ENCODE data around the gene TRAPPC12.

Gene TRAPPC12

DNA sequence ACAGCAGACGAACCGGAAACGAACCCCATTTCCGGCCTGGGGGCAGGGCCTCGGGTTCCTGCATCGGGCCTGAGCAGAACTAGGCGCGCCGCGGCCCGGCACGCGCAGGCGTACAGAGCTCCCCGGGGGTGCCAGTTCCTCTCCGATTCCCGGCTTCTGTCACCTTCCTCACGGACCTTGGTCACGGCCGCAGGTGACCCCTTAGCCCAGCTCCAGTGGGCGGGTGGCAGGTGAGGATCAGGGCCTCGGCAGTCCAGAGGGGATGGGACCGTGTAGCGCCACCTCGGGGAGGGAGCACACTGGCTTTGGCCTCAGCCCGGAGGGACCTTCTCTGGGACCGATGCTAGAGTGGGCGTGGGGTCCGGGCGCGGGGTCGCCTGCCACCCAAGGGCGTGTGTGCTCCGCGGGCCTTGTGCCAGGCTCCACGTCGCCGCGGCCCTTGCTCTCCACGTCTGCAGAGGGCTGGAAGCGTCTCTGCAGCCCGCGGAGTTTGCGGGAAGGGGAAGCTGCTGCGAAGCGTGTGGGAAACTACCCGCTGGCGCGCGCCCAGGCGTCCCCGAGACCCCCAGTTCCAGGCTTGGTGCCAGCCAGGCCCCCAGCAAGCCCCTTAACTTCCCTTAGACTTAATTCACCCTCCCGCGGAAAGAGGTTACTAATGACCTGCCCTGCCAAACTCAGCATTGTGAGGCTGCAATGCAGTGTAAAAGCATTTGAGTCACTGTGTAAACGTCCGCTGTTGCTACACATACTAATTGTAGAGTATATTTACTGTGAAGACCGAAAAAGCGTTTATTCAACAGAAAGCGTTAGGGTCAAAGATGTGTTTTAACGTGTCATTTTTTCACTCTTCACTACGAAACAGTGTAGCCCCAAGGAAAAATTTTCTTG is at the start of gene TRAPPC12:
TRAPPC12 (plus strand) TSS at position 48 of the 888 bp plus-strand sequence. CDS start 7,930 bp downstream, outside the sequence.
- Histone ChIP-seq H3K4me3 (ENCODE audit: low read depth in 1 of 5, low read length in 5 of 5) (peak within 1 kb of the TSS; percentile 92 to 99 (median 97)), H3K27me3 (ENCODE audit: control insufficient read depth in 5 of 5, insufficient read depth in 4 of 5, low read length in 5 of 5) (no peaks in the 10 kb centered on the region), H3K4me1 (ENCODE audit: control insufficient read depth in 5 of 5, insufficient read depth in 5 of 5, low read length in 5 of 5) (peaks cover 4 to 43% (median 37%) of the 10 kb centered on the region in 5 donors), H3K9me3 (ENCODE audit: control insufficient read depth in 5 of 5, low read length in 5 of 5) (no peaks in the 10 kb centered on the region), H3K9ac (ENCODE audit: low read length in 5 of 5) (peak within 1 kb of the TSS; percentile 78 to 96 (median 85)), H3K27ac (ENCODE audit: low read depth, low read length) (peak within 1 kb of the TSS; percentile 89), H3K36me3 (ENCODE audit: control insufficient read depth in 5 of 5, insufficient read depth in 5 of 5, low read length in 5 of 5) (peaks cover 0 to 7% (median 0%) of the 10 kb centered on the region in 5 donors)

DNA sequence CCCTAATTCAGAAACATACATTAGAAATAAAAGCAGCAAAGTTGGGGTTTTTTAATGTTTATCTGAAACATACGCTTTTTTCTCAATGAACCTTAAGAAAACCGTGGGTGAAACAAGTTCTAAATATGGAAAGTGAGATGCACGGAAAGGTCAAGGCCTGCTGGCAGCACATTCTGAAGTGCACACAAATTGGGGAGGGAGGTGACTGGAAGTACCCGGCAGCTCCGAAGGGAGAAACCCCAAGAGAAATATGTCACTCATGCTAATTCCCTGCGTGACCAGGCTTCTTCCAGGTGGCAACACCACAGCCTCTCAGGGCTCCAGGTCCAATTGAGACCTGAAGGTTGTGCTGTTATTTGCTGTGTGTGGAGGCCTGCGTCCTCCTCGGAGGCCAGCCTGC is 47.4 kb upstream of the TRAPPC12 start:
- H3K4me3 ChIP-seq (ENCODE audit: low read depth in 1 of 5, low read length in 5 of 5), result no peak overlapping the region
- no peaks in the 10 kb centered on the region for H3K9me3 ChIP-seq (ENCODE audit: control insufficient read depth in 5 of 5, low read length in 5 of 5)
- H3K27me3 ChIP-seq (ENCODE audit: control insufficient read depth in 5 of 5, insufficient read depth in 4 of 5, low read length in 5 of 5), result no peaks in the 10 kb centered on the region
- peaks cover 0 to 5% (median 0%) of the 10 kb centered on the region in 5 donors for H3K4me1 ChIP-seq (ENCODE audit: control insufficient read depth in 5 of 5, insufficient read depth in 5 of 5, low read length in 5 of 5)
- no peak overlapping the region for H3K27ac ChIP-seq (ENCODE audit: low read depth, low read length)
- H3K9ac ChIP-seq (ENCODE audit: low read length in 5 of 5), result no peak overlapping the region
- H3K36me3 ChIP-seq (ENCODE audit: control insufficient read depth in 5 of 5, insufficient read depth in 5 of 5, low read length in 5 of 5), result peaks cover 4 to 50% (median 26%) of the 10 kb centered on the region in 5 donors

- H3K36me3 ChIP-seq (ENCODE audit: control insufficient read depth in 5 of 5, insufficient read depth in 5 of 5, low read length in 5 of 5), result peaks cover 5 to 55% (median 26%) of the 10 kb centered on the region in 5 donors
- H3K27me3 ChIP-seq (ENCODE audit: control insufficient read depth in 5 of 5, insufficient read depth in 4 of 5, low read length in 5 of 5), result no peaks in the 10 kb centered on the region
- no peaks in the 10 kb centered on the region for H3K9me3 ChIP-seq (ENCODE audit: control insufficient read depth in 5 of 5, low read length in 5 of 5)
- H3K4me1 ChIP-seq (ENCODE audit: control insufficient read depth in 5 of 5, insufficient read depth in 5 of 5, low read length in 5 of 5), result peaks cover 0 to 5% (median 0%) of the 10 kb centered on the region in 5 donors
- H3K27ac ChIP-seq (ENCODE audit: low read depth, low read length), result no peak overlapping the region
- no peak overlapping the region for H3K9ac ChIP-seq (ENCODE audit: low read length in 5 of 5)
- no peak overlapping the region for H3K4me3 ChIP-seq (ENCODE audit: low read depth in 1 of 5, low read length in 5 of 5)
Measured at GRCh38 chr2:3334392-3335345, 44.8 kb upstream of the TRAPPC12 start.

- no peak overlapping the region for H3K9ac ChIP-seq (ENCODE audit: low read length in 5 of 5)
- H3K4me1 ChIP-seq (ENCODE audit: control insufficient read depth in 5 of 5, insufficient read depth in 5 of 5, low read length in 5 of 5), result peaks cover 0 to 2% (median 0%) of the 10 kb centered on the region in 5 donors
- H3K36me3 ChIP-seq (ENCODE audit: control insufficient read depth in 5 of 5, insufficient read depth in 5 of 5, low read length in 5 of 5), result peaks cover 3 to 40% (median 16%) of the 10 kb centered on the region in 5 donors
- no peak overlapping the region for H3K27ac ChIP-seq (ENCODE audit: low read depth, low read length)
- H3K4me3 ChIP-seq (ENCODE audit: low read depth in 1 of 5, low read length in 5 of 5), result no peak overlapping the region
- no peaks in the 10 kb centered on the region for H3K9me3 ChIP-seq (ENCODE audit: control insufficient read depth in 5 of 5, low read length in 5 of 5)
- no peaks in the 10 kb centered on the region for H3K27me3 ChIP-seq (ENCODE audit: control insufficient read depth in 5 of 5, insufficient read depth in 4 of 5, low read length in 5 of 5)
Measured at GRCh38 chr2:3336844-3337243, 42.6 kb upstream of the TRAPPC12 start.

DNA sequence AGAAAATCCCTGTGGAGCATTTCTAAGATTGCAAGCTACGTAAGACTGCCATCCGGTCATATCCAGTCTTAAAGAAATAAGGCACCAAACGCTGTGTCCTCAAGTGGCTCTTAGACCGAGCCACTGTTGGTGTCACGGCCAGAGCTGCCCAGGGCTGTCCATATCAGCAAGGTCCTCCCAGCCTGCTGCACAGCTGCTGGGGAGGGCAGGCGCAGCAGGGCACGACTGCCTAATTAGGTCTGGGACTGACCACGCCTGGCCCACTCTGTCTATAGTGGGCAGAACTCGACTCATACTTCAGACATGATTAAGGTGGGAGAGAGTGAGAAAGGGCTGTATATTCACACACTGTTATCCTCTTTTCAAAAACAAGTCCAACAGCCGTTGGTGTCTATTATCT is 41.2 kb upstream of the TRAPPC12 start:
- Histone ChIP-seq H3K27ac (ENCODE audit: low read depth, low read length) (no peak overlapping the region), H3K9ac (ENCODE audit: low read length in 5 of 5) (no peak overlapping the region), H3K9me3 (ENCODE audit: control insufficient read depth in 5 of 5, low read length in 5 of 5) (no peaks in the 10 kb centered on the region), H3K4me1 (ENCODE audit: control insufficient read depth in 5 of 5, insufficient read depth in 5 of 5, low read length in 5 of 5) (peaks cover 0 to 2% (median 0%) of the 10 kb centered on the region in 5 donors), H3K36me3 (ENCODE audit: control insufficient read depth in 5 of 5, insufficient read depth in 5 of 5, low read length in 5 of 5) (peaks cover 3 to 35% (median 16%) of the 10 kb centered on the region in 5 donors), H3K4me3 (ENCODE audit: low read depth in 1 of 5, low read length in 5 of 5) (no peak overlapping the region), H3K27me3 (ENCODE audit: control insufficient read depth in 5 of 5, insufficient read depth in 4 of 5, low read length in 5 of 5) (no peaks in the 10 kb centered on the region)

- Histone ChIP-seq H3K27ac (ENCODE audit: low read depth, low read length) (no peak overlapping the region), H3K9me3 (ENCODE audit: control insufficient read depth in 5 of 5, low read length in 5 of 5) (no peaks in the 10 kb centered on the region), H3K4me1 (ENCODE audit: control insufficient read depth in 5 of 5, insufficient read depth in 5 of 5, low read length in 5 of 5) (peaks cover 0 to 2% (median 0%) of the 10 kb centered on the region in 5 donors), H3K4me3 (ENCODE audit: low read depth in 1 of 5, low read length in 5 of 5) (no peak overlapping the region), H3K27me3 (ENCODE audit: control insufficient read depth in 5 of 5, insufficient read depth in 4 of 5, low read length in 5 of 5) (no peaks in the 10 kb centered on the region), H3K36me3 (ENCODE audit: control insufficient read depth in 5 of 5, insufficient read depth in 5 of 5, low read length in 5 of 5) (peaks cover 3 to 19% (median 9%) of the 10 kb centered on the region in 5 donors), H3K9ac (ENCODE audit: low read length in 5 of 5) (no peak overlapping the region)
Measured at GRCh38 chr2:3340144-3340543, 39.4 kb upstream of the TRAPPC12 start.

DNA sequence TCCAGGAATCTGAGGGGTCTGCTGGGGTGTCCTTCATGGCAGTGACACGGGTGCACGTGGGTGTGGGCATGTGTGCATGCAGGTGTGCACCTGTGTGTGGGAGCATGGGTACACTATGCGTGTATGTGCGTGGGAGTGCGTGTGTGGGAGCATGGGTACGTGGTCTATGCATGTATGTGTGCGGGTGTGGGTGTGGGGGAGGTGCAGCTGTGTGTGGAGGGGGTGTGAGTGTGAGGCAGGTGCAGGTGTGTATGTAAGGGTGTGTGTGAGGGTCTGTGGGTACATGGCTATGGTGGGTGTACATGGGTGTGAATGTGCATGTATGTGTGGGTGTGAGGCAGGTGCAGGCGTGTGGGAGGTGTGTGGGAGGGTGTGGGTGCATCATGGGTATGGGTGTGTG is 38.2 kb upstream of the TRAPPC12 start:
- Histone ChIP-seq H3K4me3 (ENCODE audit: low read depth in 1 of 5, low read length in 5 of 5) (no peak overlapping the region), H3K9me3 (ENCODE audit: control insufficient read depth in 5 of 5, low read length in 5 of 5) (no peaks in the 10 kb centered on the region), H3K27me3 (ENCODE audit: control insufficient read depth in 5 of 5, insufficient read depth in 4 of 5, low read length in 5 of 5) (no peaks in the 10 kb centered on the region), H3K4me1 (ENCODE audit: control insufficient read depth in 5 of 5, insufficient read depth in 5 of 5, low read length in 5 of 5) (no peaks in the 10 kb centered on the region), H3K9ac (ENCODE audit: low read length in 5 of 5) (no peak overlapping the region), H3K36me3 (ENCODE audit: control insufficient read depth in 5 of 5, insufficient read depth in 5 of 5, low read length in 5 of 5) (peaks cover 2 to 9% (median 5%) of the 10 kb centered on the region in 5 donors), H3K27ac (ENCODE audit: low read depth, low read length) (no peak overlapping the region)

DNA sequence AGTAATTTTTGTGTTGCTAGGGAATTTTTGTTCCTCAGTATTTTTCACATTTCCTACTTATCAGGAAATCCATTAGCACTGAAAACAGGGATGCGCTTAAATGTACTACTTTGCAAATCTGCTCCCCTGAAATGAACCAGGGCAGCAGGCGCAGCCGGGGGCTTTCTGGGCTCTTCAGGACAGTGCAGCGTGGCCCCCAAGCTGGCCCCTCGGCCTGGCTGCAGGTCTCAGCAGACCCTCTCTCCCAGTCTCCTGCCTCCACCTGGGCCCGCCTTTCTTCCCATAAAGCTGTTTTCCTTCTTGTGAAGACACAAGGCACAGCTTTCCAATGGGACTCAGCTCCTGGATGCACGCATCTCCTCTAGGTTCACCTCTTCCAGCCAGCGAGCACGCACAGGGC is 37.2 kb upstream of the TRAPPC12 start:
- Histone ChIP-seq H3K36me3 (ENCODE audit: control insufficient read depth in 5 of 5, insufficient read depth in 5 of 5, low read length in 5 of 5) (peaks cover 0 to 11% (median 2%) of the 10 kb centered on the region in 5 donors), H3K27me3 (ENCODE audit: control insufficient read depth in 5 of 5, insufficient read depth in 4 of 5, low read length in 5 of 5) (no peaks in the 10 kb centered on the region), H3K4me3 (ENCODE audit: low read depth in 1 of 5, low read length in 5 of 5) (no peak overlapping the region), H3K9me3 (ENCODE audit: control insufficient read depth in 5 of 5, low read length in 5 of 5) (no peaks in the 10 kb centered on the region), H3K9ac (ENCODE audit: low read length in 5 of 5) (no peak overlapping the region), H3K27ac (ENCODE audit: low read depth, low read length) (no peak overlapping the region), H3K4me1 (ENCODE audit: control insufficient read depth in 5 of 5, insufficient read depth in 5 of 5, low read length in 5 of 5) (no peaks in the 10 kb centered on the region)

- peaks cover 0 to 9% (median 6%) of the 10 kb centered on the region in 5 donors for H3K36me3 ChIP-seq (ENCODE audit: control insufficient read depth in 5 of 5, insufficient read depth in 5 of 5, low read length in 5 of 5)
- H3K27ac ChIP-seq (ENCODE audit: low read depth, low read length), result no peak overlapping the region
- no peak overlapping the region for H3K4me3 ChIP-seq (ENCODE audit: low read depth in 1 of 5, low read length in 5 of 5)
- H3K4me1 ChIP-seq (ENCODE audit: control insufficient read depth in 5 of 5, insufficient read depth in 5 of 5, low read length in 5 of 5), result no peaks in the 10 kb centered on the region
- no peaks in the 10 kb centered on the region for H3K27me3 ChIP-seq (ENCODE audit: control insufficient read depth in 5 of 5, insufficient read depth in 4 of 5, low read length in 5 of 5)
- H3K9me3 ChIP-seq (ENCODE audit: control insufficient read depth in 5 of 5, low read length in 5 of 5), result no peaks in the 10 kb centered on the region
- no peak overlapping the region for H3K9ac ChIP-seq (ENCODE audit: low read length in 5 of 5)
Measured at GRCh38 chr2:3343012-3343411, 36.5 kb upstream of the TRAPPC12 start.
